Measurements from ENCODE around the gene L3MBTL3.

Gene L3MBTL3

GRCh38 chr6:130063806-130064205 is 45.4 kb downstream of the L3MBTL3 start:
- in situ Hi-C loops (cut with HindIII; ENCODE audit: low sequenced_read_pairs), result loop anchor here (25.0 kb wide), 1 partner anchor 773 kb away; the partner anchor contains the start of gene SMLR1
- DNase-seq (ENCODE audit: low read depth), result no peak
- no peak for TF ChIP-seq CTCF (IDR thresholded peaks at IDR 0.05; ENCODE audit: low read depth, low read length, missing control alignments)
- no peak overlapping the region for H3K4me3 ChIP-seq (ENCODE audit: low read depth, low read length)

- H3K4me3 ChIP-seq (ENCODE audit: low read depth, low read length), result no peak overlapping the region
- no peak for DNase-seq (ENCODE audit: low read depth)
- in situ Hi-C loops (cut with HindIII; ENCODE audit: low sequenced_read_pairs), result loop anchor here (25.0 kb wide), 1 partner anchor 772 kb away; the partner anchor contains the start of gene SMLR1
- TF ChIP-seq CTCF (IDR thresholded peaks at IDR 0.05; ENCODE audit: low read depth, low read length, missing control alignments), result no peak
These were observed 47.3 kb downstream of the L3MBTL3 start for GRCh38 chr6:130065609-130066156.

GRCh38 chr6:130069485-130069884 is 51.1 kb downstream of the L3MBTL3 start:
- no peak overlapping the region for H3K4me3 ChIP-seq (ENCODE audit: low read depth, low read length)
- DNase-seq (ENCODE audit: low read depth), result no peak
- in situ Hi-C loops (cut with HindIII; ENCODE audit: low sequenced_read_pairs), result loop anchor here (25.0 kb wide), 1 partner anchor 768 kb away; the partner anchor contains the start of gene SMLR1
- no peak for TF ChIP-seq CTCF (IDR thresholded peaks at IDR 0.05; ENCODE audit: low read depth, low read length, missing control alignments)

GRCh38 chr6:130070326-130070725 is 51.9 kb downstream of the L3MBTL3 start:
- in situ Hi-C loops (cut with HindIII; ENCODE audit: low sequenced_read_pairs), result loop anchor here (25.0 kb wide), 1 partner anchor 767 kb away; the partner anchor contains the start of gene SMLR1
- TF ChIP-seq CTCF (IDR thresholded peaks at IDR 0.05; ENCODE audit: low read depth, low read length, missing control alignments), result no peak
- DNase-seq (ENCODE audit: low read depth), result no peak
- no peak overlapping the region for H3K4me3 ChIP-seq (ENCODE audit: low read depth, low read length)

GRCh38 chr6:130070792-130071191 is 52.4 kb downstream of the L3MBTL3 start:
- H3K4me3 ChIP-seq (ENCODE audit: low read depth, low read length), result no peak overlapping the region
- in situ Hi-C loops (cut with HindIII; ENCODE audit: low sequenced_read_pairs), result loop anchor here (25.0 kb wide), 1 partner anchor 767 kb away; the partner anchor contains the start of gene SMLR1
- no peak for TF ChIP-seq CTCF (IDR thresholded peaks at IDR 0.05; ENCODE audit: low read depth, low read length, missing control alignments)
- no peak for DNase-seq (ENCODE audit: low read depth)

GRCh38 chr6:130075879-130076460 is 57.6 kb downstream of the L3MBTL3 start:
- TF ChIP-seq CTCF (IDR thresholded peaks at IDR 0.05; ENCODE audit: low read depth, low read length, missing control alignments), result no peak
- in situ Hi-C loops (cut with HindIII; ENCODE audit: low sequenced_read_pairs), result no loop called here
- H3K4me3 ChIP-seq (ENCODE audit: low read depth, low read length), result no peak overlapping the region
- peak; percentile 22 for DNase-seq (ENCODE audit: low read depth)

All from astrocyte of the cerebellum (primary cell).